Testis (tissue), 2 donors: ENCODE measurements around the gene ING3.

Experiments
- CTCF ChIP-seq, 3 experiments: fragments of 450-650 bp in 2 of 3; fragments of 200-600 bp in 1 of 3; sonication (generic) in 1 of 3; IDR thresholded peaks; one replicate each; pipeline ENCODE4 v1.5.1; 2016 to 2019; ENCODE audit warnings: antibody characterized with exemption in 3 of 3, mild to moderate bottlenecking in 2 of 3, moderate library complexity in 1 of 3
- POLR2A ChIP-seq: fragments of 450-650 bp; IDR thresholded peaks from one replicate; pipeline ENCODE4 v1.6.1; 2017; ENCODE audit warnings: antibody characterized with exemption, mild to moderate bottlenecking, moderate library complexity

- TF ChIP-seq CTCF (IDR thresholded peaks at IDR 0.05) (no peak), POLR2A (no peak)
These were observed 34.0 kb upstream of the ING3 start for GRCh38 chr7:120916538-120916937.
